HepG2 (cell line): ENCODE data around the gene PYGO2. TPM values are rescaled to one million over a fixed set of nuclear protein-coding genes. Genes with fewer than 3 reads are reported as not detected.
A peak's percentile ranks its signal among the peaks of the same experiment; 100 is the strongest.

Experiments used
- FOXK1 ChIP-seq: sonication (generic); formaldehyde crosslinking; IDR thresholded peaks from 2 replicates; pipeline ENCODE4 v1.4.0; 2020; ENCODE audit warnings: low read depth, missing genetic modification reagents, borderline replicate concordance
- HOXA9 ChIP-seq: sonication (generic); formaldehyde crosslinking; IDR thresholded peaks from 2 replicates; pipeline ENCODE4 v1.8.1; 2022; ENCODE audit warnings: missing genetic modification reagents, mild to moderate bottlenecking, moderate library complexity, borderline replicate concordance
- ISX ChIP-seq: sonication (generic); formaldehyde crosslinking; conservative IDR thresholded peaks from 2 replicates; pipeline ENCODE4 v1.5.0; 2020; ENCODE audit warnings: missing genetic modification reagents
- KAT7 ChIP-seq: IDR thresholded peaks from 2 replicates; pipeline ENCODE4 v1.6.1; 2018; ENCODE audit warnings: borderline replicate concordance, missing compliant biosample characterization
- MXD4 ChIP-seq: IDR thresholded peaks from 2 replicates; pipeline ENCODE4 v1.6.1; 2016; ENCODE audit warnings: mild to moderate bottlenecking, missing biosample characterization, missing genetic modification reagents
- MXI1 ChIP-seq: IDR thresholded peaks from 3 replicates; pipeline ENCODE4 v1.6.1; 2012; ENCODE audit warnings: low read depth, low read length, inconsistent platforms, borderline replicate concordance
- PHB2 ChIP-seq: fragments of 450-650 bp; IDR thresholded peaks from 2 replicates; pipeline ENCODE4 v1.6.1; 2018; ENCODE audit not compliant: partially characterized antibody
- RFX3 ChIP-seq: IDR thresholded peaks from 2 replicates; pipeline ENCODE4 v1.6.1; 2016; ENCODE audit warnings: missing biosample characterization, missing genetic modification reagents
- RXRA ChIP-seq: sonication (generic); formaldehyde crosslinking; IDR thresholded peaks from 2 replicates; pipeline ENCODE4 v1.5.1; 2020; ENCODE audit warnings: missing genetic modification reagents
- ZNF20 ChIP-seq: sonication (generic); formaldehyde crosslinking; IDR thresholded peaks from 2 replicates; pipeline ENCODE4 v1.4.0; 2020; ENCODE audit warnings: mild to moderate bottlenecking, moderate library complexity, missing genetic modification reagents
- ZNF337 ChIP-seq: sonication (generic); formaldehyde crosslinking; IDR thresholded peaks from 2 replicates; pipeline ENCODE4 v1.5.1; 2020; ENCODE audit warnings: missing genetic modification reagents, low read depth, mild to moderate bottlenecking, borderline replicate concordance
- ZNF556 ChIP-seq: sonication (generic); formaldehyde crosslinking; IDR thresholded peaks from 2 replicates; pipeline ENCODE4 v1.4.0; 2020; ENCODE audit warnings: mild to moderate bottlenecking, missing genetic modification reagents, borderline replicate concordance
- ZNF792 ChIP-seq: IDR thresholded peaks from 2 replicates; pipeline ENCODE4 v1.6.1; 2016
- polyA plus RNA-seq, 8 experiments: library from polyadenylated mRNA; depleted of rRNA in 3 of 8; stranded (reverse) in 7 of 8; unstranded in 1 of 8; fragments of >200 nt; fragmentation: Illumina TruSeq in 4 of 8; extraction: Trizol in 4 of 8; gene quantifications; 2 replicates each; pipeline versions ENCODE4 v1.2.1 to v1.2.3, GENCODE V29; 2011 to 2016; ENCODE audit warnings: low read depth in 4 of 8, missing spikeins in 1 of 8, mixed read lengths in 1 of 8; ENCODE audit not compliant: insufficient read depth in 1 of 8
- total RNA-seq, 5 experiments: library from RNA; depleted of rRNA; stranded (reverse); fragments of >200 nt; fragmentation: Illumina TruSeq; extraction: Trizol; gene quantifications; 2 replicates each; pipeline ENCODE4 v1.2.3, GENCODE V29; 2016; ENCODE audit warnings: low read depth in 1 of 5
- TF ChIP-seq, protein P1 (sequence below): sonication (generic); formaldehyde crosslinking; IDR thresholded peaks from 2 replicates; pipeline ENCODE4 v1.4.0; 2020; ENCODE audit warnings: mild to moderate bottlenecking, missing genetic modification reagents
- TF ChIP-seq, protein P2 (sequence below): sonication (generic); formaldehyde crosslinking; IDR thresholded peaks from 2 replicates; pipeline ENCODE4 v1.8.1; 2023; ENCODE audit warnings: missing genetic modification reagents, inconsistent platforms, borderline replicate concordance
- TF ChIP-seq, protein P3 (sequence below): sonication (generic); formaldehyde crosslinking; IDR thresholded peaks from 2 replicates; pipeline ENCODE4 v1.8.1; 2023; ENCODE audit warnings: mild to moderate bottlenecking, inconsistent platforms, moderate library complexity, missing genetic modification reagents, borderline replicate concordance

Gene PYGO2
- total and polyA plus RNA-seq, 2 of the 13 experiments (the other 11 are each of a cell fraction or from before 2014, with no cell fraction given), result 20.3 to 21.8 TPM

DNA sequence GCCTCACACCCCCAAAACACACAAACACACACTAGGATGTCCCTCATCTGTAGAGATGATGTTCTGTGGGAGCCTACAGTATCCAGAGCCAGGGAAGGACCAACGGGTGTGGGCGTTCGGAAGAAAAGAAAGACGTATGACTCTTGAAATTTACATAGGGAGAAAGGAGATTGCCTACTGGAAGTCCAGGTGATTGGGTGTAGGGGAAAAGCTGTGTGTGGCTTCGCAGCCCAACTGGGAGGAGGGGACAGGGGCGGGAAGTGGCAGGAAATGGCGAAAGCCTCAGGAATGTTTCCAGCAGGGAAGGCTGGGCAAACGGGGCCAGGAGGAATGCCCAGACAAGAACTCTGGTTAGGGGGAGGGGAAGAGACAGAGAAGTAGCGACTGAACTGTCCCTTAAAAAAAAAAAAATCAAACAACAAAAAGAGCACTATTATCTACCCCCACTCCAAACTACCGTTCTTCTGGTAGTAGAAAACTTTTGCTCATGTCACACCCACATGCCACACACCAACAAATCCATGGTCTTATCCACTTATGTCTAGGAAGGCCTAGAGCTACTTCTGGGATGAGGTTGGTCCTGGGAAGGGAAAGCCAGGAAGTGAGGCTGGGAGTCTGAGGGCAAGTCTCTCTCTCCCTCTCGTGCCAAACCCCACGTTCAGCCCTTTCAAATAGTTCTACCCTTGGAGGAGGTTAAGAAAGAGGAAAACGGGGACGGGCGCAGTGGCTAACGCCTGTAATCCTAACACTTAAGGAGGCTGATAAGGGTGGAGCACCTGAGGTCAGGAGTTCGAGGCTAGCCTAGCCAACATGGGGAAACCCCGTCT lies 11.1 kb upstream of the PYGO2 start (continued):
- TF ChIP-seq MXI1 (no peak; the same call in 2 of the 3 replicates), MXD4 (CRISPR knock-in tag) (0 out of 2 replicates have a peak, but pooled peaks have one; percentile 21), FOXK1 (CRISPR knock-in tag) (no peak), RXRA (CRISPR knock-in tag) (peak; percentile 60; the same call in 1 of the 2 replicates), ZNF792 (CRISPR knock-in tag) (peak; percentile 84; the same call in 1 of the 2 replicates), KAT7 (CRISPR knock-in tag) (no peak), RFX3 (CRISPR knock-in tag) (no peak), ZNF20 (no peak), ISX (CRISPR knock-in tag) (no peak), ZNF337 (CRISPR knock-in tag) (no peak), HOXA9 (CRISPR knock-in tag) (no peak), ZNF556 (CRISPR knock-in tag) (no peak; the same call in 1 of the 2 replicates), PHB2 (no peak)
- TF ChIP-seq, protein P1, sequence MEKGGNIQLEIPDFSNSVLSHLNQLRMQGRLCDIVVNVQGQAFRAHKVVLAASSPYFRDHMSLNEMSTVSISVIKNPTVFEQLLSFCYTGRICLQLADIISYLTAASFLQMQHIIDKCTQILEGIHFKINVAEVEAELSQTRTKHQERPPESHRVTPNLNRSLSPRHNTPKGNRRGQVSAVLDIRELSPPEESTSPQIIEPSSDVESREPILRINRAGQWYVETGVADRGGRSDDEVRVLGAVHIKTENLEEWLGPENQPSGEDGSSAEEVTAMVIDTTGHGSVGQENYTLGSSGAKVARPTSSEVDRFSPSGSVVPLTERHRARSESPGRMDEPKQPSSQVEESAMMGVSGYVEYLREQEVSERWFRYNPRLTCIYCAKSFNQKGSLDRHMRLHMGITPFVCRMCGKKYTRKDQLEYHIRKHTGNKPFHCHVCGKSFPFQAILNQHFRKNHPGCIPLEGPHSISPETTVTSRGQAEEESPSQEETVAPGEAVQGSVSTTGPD, result no peak
- TF ChIP-seq, protein P2, sequence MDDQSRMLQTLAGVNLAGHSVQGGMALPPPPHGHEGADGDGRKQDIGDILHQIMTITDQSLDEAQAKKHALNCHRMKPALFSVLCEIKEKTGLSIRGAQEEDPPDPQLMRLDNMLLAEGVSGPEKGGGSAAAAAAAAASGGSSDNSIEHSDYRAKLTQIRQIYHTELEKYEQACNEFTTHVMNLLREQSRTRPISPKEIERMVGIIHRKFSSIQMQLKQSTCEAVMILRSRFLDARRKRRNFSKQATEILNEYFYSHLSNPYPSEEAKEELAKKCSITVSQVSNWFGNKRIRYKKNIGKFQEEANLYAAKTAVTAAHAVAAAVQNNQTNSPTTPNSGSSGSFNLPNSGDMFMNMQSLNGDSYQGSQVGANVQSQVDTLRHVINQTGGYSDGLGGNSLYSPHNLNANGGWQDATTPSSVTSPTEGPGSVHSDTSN (CRISPR knock-in tag), result no peak
- TF ChIP-seq, protein P3, sequence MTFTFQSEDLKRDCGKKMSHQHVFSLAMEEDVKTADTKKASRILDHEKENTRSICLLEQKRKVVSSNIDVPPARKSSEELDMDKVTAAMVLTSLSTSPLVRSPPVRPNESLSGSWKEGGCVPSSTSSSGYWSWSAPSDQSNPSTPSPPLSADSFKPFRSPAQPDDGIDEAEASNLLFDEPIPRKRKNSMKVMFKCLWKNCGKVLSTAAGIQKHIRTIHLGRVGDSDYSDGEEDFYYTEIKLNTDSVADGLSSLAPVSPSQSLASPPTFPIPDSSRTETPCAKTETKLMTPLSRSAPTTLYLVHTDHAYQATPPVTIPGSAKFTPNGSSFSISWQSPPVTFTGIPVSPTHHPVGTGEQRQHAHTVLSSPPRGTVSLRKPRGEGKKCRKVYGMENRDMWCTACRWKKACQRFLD (CRISPR knock-in tag), result no peak
